Mucosa of descending colon (tissue), 3 donors: ENCODE data around the gene SMG6. TPM values are rescaled to one million over a fixed set of nuclear protein-coding genes. Genes with fewer than 3 reads are reported as not detected.

Experiments
- ATAC-seq: fragments of 200-7000 bp; cut with Tn5 transposase; one replicate; pipeline ENCODE4 v1.9.1; 2020; ENCODE audit warnings: mild to moderate bottlenecking, moderate library complexity
- DNase-seq, 3 donors: peaks; one replicate each; pipeline ENCODE4 v3.0.0-alpha.2; 2020
- H3K36me3 ChIP-seq: fragments of 200-600 bp; one replicate; pipeline ENCODE4 v1.8.0; 2021; ENCODE audit warnings: low read depth, mild to moderate bottlenecking
- H3K4me1 ChIP-seq: fragments of 200-600 bp; one replicate; pipeline ENCODE4 v1.8.0; 2021; ENCODE audit warnings: low read depth, mild to moderate bottlenecking
- H3K4me3 ChIP-seq: fragments of 200-600 bp; one replicate; pipeline ENCODE4 v1.8.0; 2021; ENCODE audit warnings: mild to moderate bottlenecking
- H3K9me3 ChIP-seq: fragments of 200-600 bp; one replicate; pipeline ENCODE4 v1.8.0; 2021; ENCODE audit warnings: mild to moderate bottlenecking
- intact Hi-C, 2 donors: fragments of 100-400 bp; cut with DNase I in 1 of 2; cut with micrococcal nuclease in 1 of 2; formaldehyde crosslinking; loops; one replicate each; pipeline versions ENCODE4 v1.11.0 to v1.11.1; 2022; cut with DNase I, micrococcal nuclease
- total RNA-seq, 3 donors: library from RNA; stranded (reverse); fragmentation: NEBNext Ultra II Directional in 2 of 3; extraction: Animal tissue kit (Norgen Biotek cat#: 25700) in 2 of 3; gene quantifications; one replicate each; pipeline versions ENCODE4 v1.2.1 to v1.2.4, GENCODE V29; 2021 to 2023
- TF ChIP-seq, protein P1 (sequence below): fragments of 200-600 bp; IDR thresholded peaks from one replicate; pipeline ENCODE4 v1.8.0; 2022; ENCODE audit warnings: antibody characterized with exemption, mild to moderate bottlenecking
- donor health status: DM: no; HTN: no; CAD: no; lungs with moderate emphysema.
- donor health status: DM: no; HTN: no; CAD: no.
- donor health status: DM: no; HTN: yes; CAD: no.

The SMG6 gene
- total RNA-seq, 3 donors from 2014 or later: 25.9 to 41.6 (median 38.8) TPM

DNA sequence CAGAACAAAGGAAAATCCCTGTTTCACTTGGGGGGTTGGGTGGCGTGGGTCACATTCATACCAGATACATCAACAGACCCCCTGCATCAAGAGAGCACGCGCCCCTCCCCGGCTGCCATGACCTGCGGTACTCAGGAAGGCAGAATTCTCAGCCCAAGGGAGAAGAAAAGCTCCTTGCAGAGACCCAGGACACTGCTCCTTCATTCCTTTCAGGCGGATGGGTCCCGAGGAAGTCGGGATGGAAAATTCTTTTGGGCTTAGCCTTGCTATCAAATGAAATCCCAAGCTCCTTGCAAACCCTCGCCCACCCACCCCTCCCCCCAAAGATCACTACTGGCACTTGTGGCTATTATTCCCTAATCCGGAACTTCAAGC is 208.1 kb downstream of the SMG6 start:
- intact Hi-C loops: no loop called here
- Histone ChIP-seq H3K4me1 (peaks cover 6% of the 10 kb centered on the region), H3K4me3 (no peak overlapping the region), H3K36me3 (no peaks in the 10 kb centered on the region), H3K9me3 (no peaks in the 10 kb centered on the region)
- DNase-seq (peak in 1 of 3 donors; percentile 5), ATAC-seq (no peak)
- TF ChIP-seq, protein P1, sequence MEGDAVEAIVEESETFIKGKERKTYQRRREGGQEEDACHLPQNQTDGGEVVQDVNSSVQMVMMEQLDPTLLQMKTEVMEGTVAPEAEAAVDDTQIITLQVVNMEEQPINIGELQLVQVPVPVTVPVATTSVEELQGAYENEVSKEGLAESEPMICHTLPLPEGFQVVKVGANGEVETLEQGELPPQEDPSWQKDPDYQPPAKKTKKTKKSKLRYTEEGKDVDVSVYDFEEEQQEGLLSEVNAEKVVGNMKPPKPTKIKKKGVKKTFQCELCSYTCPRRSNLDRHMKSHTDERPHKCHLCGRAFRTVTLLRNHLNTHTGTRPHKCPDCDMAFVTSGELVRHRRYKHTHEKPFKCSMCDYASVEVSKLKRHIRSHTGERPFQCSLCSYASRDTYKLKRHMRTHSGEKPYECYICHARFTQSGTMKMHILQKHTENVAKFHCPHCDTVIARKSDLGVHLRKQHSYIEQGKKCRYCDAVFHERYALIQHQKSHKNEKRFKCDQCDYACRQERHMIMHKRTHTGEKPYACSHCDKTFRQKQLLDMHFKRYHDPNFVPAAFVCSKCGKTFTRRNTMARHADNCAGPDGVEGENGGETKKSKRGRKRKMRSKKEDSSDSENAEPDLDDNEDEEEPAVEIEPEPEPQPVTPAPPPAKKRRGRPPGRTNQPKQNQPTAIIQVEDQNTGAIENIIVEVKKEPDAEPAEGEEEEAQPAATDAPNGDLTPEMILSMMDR: no peak

DNA sequence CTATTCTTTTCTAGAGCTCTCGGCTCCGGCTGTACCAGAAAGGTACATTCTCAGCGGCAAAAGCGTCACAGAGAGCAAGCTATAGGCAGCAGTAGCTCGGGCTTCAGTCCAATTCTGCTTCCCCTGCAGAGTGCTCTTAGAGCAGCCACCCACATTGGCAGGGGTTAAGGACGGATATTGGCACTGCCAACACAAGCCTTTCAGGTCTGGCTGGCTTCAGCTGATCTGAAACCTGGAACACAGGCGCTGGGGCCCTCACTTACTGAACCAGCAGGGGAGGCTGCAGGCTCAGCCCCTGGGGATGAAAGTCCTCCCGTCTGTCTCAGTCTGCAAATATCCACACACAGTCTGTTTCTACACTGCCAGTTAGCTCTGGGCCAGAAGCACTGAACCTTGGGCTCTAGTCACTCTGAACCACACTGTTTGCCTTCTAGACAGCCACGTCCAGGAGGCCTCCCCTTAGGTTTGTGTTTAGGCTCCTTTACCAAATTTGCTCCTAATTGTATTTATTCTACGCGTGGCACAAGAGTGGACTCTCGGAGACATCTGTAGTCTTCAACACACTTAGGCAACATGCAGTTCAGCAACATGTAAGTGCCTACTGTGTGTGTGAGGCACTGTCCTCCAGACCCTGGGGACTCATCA is 208.6 kb downstream of the SMG6 start:
- Histone ChIP-seq H3K9me3 (no peaks in the 10 kb centered on the region), H3K36me3 (no peaks in the 10 kb centered on the region), H3K4me3 (no peak overlapping the region), H3K4me1 (peaks cover 6% of the 10 kb centered on the region)
- intact Hi-C loops: no loop called here
- ATAC-seq: peak; percentile 40
- TF ChIP-seq, protein P1: no peak
- peak in 1 of 3 donors; percentile 52 for DNase-seq

DNA sequence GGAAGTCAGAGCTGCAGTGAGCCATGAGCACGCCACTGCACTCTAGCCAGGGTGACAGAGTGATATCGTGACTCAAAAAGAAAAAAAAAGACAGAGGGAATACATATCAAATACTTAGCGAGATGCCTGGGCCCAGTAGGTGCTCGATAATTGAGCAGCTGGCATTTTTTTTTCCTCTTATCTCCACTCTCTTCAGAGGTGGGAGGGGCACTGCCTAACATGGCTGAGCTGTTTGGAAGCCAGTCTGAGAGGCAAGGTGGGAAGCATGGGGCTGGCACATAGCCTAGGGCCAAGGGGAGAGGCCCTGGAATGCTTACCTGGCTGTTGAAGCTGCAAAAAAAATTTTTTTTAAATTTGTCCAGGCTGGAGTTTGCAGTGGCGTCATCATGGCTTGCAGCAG is 210.2 kb downstream of the SMG6 start:
- no peaks in the 10 kb centered on the region for H3K36me3 ChIP-seq
- no peak overlapping the region for H3K4me3 ChIP-seq
- intact Hi-C loops: no loop called here
- no peaks in the 10 kb centered on the region for H3K9me3 ChIP-seq
- DNase-seq: no peak
- TF ChIP-seq, protein P1: no peak
- H3K4me1 ChIP-seq: peaks cover 14% of the 10 kb centered on the region
- no peak for ATAC-seq

DNA sequence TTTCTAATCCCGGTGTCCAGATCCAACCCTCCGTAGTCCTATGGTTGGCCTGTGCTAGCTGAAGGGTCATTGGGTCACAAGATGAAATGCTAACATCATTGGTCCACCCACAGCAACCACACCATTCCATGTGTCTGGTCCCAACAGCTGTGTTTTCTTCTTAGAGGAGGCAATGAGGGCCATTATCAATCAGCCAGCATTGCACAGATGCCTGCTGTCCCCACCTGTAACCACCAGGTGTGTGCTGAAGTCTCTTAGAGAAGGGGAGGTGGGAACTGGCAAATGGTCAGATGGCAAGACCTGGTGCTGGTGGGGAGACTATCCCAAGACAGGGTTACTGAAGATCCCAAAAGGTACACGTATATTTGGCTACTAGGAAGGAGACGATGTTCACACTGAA is 211.3 kb downstream of the SMG6 start:
- Histone ChIP-seq H3K36me3 (no peaks in the 10 kb centered on the region), H3K9me3 (no peaks in the 10 kb centered on the region), H3K4me3 (no peak overlapping the region), H3K4me1 (peaks cover 21% of the 10 kb centered on the region)
- ATAC-seq (no peak), DNase-seq (no peak)
- intact Hi-C loops: no loop called here
- TF ChIP-seq, protein P1: no peak

DNA sequence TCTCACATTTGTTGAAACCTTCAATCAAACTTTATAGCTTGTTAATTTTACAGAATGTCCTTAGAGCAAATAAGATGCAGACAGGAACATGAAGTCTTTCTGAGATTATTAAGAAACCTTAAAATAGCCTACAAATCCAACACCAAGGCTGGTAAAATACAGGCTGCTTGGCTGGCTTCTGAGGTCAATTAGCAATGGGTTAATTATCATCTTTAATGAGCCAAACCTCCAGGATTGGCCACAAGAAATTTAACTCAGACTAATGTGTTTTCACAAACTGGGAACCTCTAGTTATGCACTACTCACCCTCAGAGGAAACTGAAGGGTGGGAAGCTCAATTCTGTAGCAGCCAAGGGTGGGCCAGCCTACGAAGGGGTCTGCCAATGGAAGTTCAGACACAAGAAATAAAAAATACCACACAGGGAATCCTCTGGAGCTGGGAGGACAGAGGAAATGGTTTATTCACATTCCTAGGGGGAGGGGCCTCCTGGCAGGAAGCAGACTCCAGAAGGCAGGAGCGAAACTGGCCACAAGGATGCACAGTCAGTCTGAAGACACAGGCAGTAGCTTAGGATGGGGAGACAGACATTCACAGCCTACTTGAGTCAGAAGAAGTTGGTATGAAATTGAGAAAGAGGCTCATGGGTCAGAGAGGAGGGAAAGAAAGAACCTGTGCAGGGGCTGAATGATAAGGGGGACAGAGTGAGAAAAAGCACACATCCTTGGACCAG is 212.6 kb downstream of the SMG6 start:
- DNase-seq (peak in 1 of 3 donors; percentile 51), ATAC-seq (peak; percentile 33)
- intact Hi-C loops: no loop called here
- H3K9me3 ChIP-seq: no peaks in the 10 kb centered on the region
- no peak overlapping the region for H3K4me3 ChIP-seq
- TF ChIP-seq, protein P1: no peak
- H3K4me1 ChIP-seq: peaks cover 25% of the 10 kb centered on the region
- H3K36me3 ChIP-seq: no peaks in the 10 kb centered on the region
